ENCODE measurements around the gene MACF1. TPM values are rescaled to one million over a fixed set of nuclear protein-coding genes. Genes with fewer than 3 reads are reported as not detected.

MACF1 gene
- total RNA-seq, 6 donors from 2014 or later = 359 to 1,160 (median 531) TPM

- no peak overlapping the region for H3K4me3 ChIP-seq
- no peak for TF ChIP-seq EP300 (IDR thresholded peaks at IDR 0.05)
- no peak for TF ChIP-seq POLR2AphosphoS5 (IDR thresholded peaks at IDR 0.05)
- TF ChIP-seq POLR2A (IDR thresholded peaks at IDR 0.05) = no peak
- TF ChIP-seq CTCF (IDR thresholded peaks at IDR 0.05) = no peak
- H3K36me3 ChIP-seq = peaks cover 0 to 2% (median 0%) of the 10 kb centered on the region in 4 donors
- ATAC-seq (ENCODE audit: low FRiP score in 2 of 2) (peak in 1 of 2 donors; percentile 35), DNase-seq (no peak)
- H3K27ac ChIP-seq = peak overlapping the region; percentile 65 to 84 (median 76)
- no peaks in the 10 kb centered on the region for H3K27me3 ChIP-seq
- no peaks in the 10 kb centered on the region for H3K9me3 ChIP-seq
- H3K4me1 ChIP-seq = peaks cover 51 to 64% (median 60%) of the 10 kb centered on the region in 4 donors
- WGBS, 2 donors = 45 to 54% methylated on average over 7 of the region's 7 CpGs
These were observed 9.1 kb downstream of the MACF1 start for GRCh38 chr1:39213511-39214002.

- Histone ChIP-seq H3K36me3 (no peaks in the 10 kb centered on the region), H3K4me1 (peaks cover 57 to 71% (median 64%) of the 10 kb centered on the region in 4 donors), H3K27ac (peak overlapping the region; percentile 65 to 84 (median 76)), H3K27me3 (no peaks in the 10 kb centered on the region), H3K4me3 (no peak overlapping the region), H3K9me3 (no peaks in the 10 kb centered on the region)
- 34 to 49% methylated on average over 5 to 7 of the region's 7 CpGs for WGBS, 2 donors
- ATAC-seq (ENCODE audit: low FRiP score in 2 of 2) = peak; percentile 68 to 90
- no peak for TF ChIP-seq POLR2A (IDR thresholded peaks at IDR 0.05)
- TF ChIP-seq POLR2AphosphoS5 (IDR thresholded peaks at IDR 0.05) = no peak
- TF ChIP-seq EP300 (IDR thresholded peaks at IDR 0.05) = no peak
- TF ChIP-seq CTCF (IDR thresholded peaks at IDR 0.05) = no peak
- DNase-seq = peak in 1 of 2 donors; percentile 59
These were observed 9.7 kb downstream of the MACF1 start for GRCh38 chr1:39214021-39214713.

- no peak overlapping the region for H3K4me3 ChIP-seq
- peak; percentile 15 to 48 for ATAC-seq (ENCODE audit: low FRiP score in 2 of 2)
These were observed 10.2 kb downstream of the MACF1 start for GRCh38 chr1:39214714-39214997.

GRCh38 chr1:39214998-39215873 lies 10.7 kb downstream of the MACF1 start:
- no peaks in the 10 kb centered on the region for H3K36me3 ChIP-seq
- 49 to 69% methylated on average over 11 of the region's 11 CpGs for WGBS, 2 donors
- H3K4me1 ChIP-seq = peaks cover 57 to 81% (median 71%) of the 10 kb centered on the region in 4 donors
- H3K9me3 ChIP-seq = no peaks in the 10 kb centered on the region
- H3K4me3 ChIP-seq = peak overlapping the region in 3 of 4 donors; percentile 22 to 36 (median 31)
- DNase-seq = peak in 1 of 2 donors; percentile 64
- TF ChIP-seq POLR2A (IDR thresholded peaks at IDR 0.05) = peak in 2 of 4 donors; percentile 26 to 50
- TF ChIP-seq POLR2AphosphoS5 (IDR thresholded peaks at IDR 0.05) = peak in 1 of 2 donors; percentile 29
- no peak for TF ChIP-seq CTCF (IDR thresholded peaks at IDR 0.05)
- TF ChIP-seq EP300 (IDR thresholded peaks at IDR 0.05) = no peak
- no peaks in the 10 kb centered on the region for H3K27me3 ChIP-seq
- peak overlapping the region; percentile 65 to 84 (median 76) for H3K27ac ChIP-seq
- ATAC-seq (ENCODE audit: low FRiP score in 2 of 2) = peak; percentile 71 to 78

More at GRCh38 chr1:39214714-39214997, 10.2 kb downstream of the MACF1 start:
- no peaks in the 10 kb centered on the region for H3K9me3 ChIP-seq
- H3K36me3 ChIP-seq = no peaks in the 10 kb centered on the region
- no peak for DNase-seq
- peaks cover 57 to 75% (median 68%) of the 10 kb centered on the region in 4 donors for H3K4me1 ChIP-seq
- no peaks in the 10 kb centered on the region for H3K27me3 ChIP-seq
- TF ChIP-seq EP300 (IDR thresholded peaks at IDR 0.05) (no peak), POLR2AphosphoS5 (IDR thresholded peaks at IDR 0.05) (no peak), POLR2A (IDR thresholded peaks at IDR 0.05) (no peak), CTCF (IDR thresholded peaks at IDR 0.05) (no peak)
- H3K27ac ChIP-seq = peak overlapping the region; percentile 65 to 84 (median 76)
- 22 to 50% methylated on average over 1 of the region's 1 CpG for WGBS, 2 donors
